OCI-LY7 (cell line): ENCODE results near the gene RHBDD3. TPM values are rescaled to one million over a fixed set of nuclear protein-coding genes. Genes with fewer than 3 reads are reported as not detected.
A peak's percentile ranks its signal among the peaks of the same experiment; 100 is the strongest.

ENCODE experiments used
- BruUV-seq: library from RNA; stranded (reverse); fragments of 400-500 nt; replicated peaks from 2 replicates; lab custom pipeline; 2021; lab: Mats Ljungman, UMichigan
- CTCF ChIA-PET: fragments of 300-600 bp; sonication (Branson Sonifier 250); formaldehyde crosslinking; loops from one replicate; lab custom pipeline; 2022; ENCODE audit warnings: antibody characterized with exemption; ENCODE audit not compliant: unreplicated experiment; lab: Charles Lee
- POLR2A ChIA-PET: fragments of 300-600 bp; sonication (Branson Sonifier 250); formaldehyde crosslinking; loops from one replicate; lab custom pipeline; 2022; ENCODE audit warnings: antibody characterized with exemption; lab: Charles Lee
- DNase-seq: peaks from one replicate; pipeline ENCODE4 v3.0.0-alpha.2; 2015; ENCODE audit warnings: low spot score
- H2AFZ ChIP-seq: fragments of 200-600 bp; sonication (generic), shearing (Covaris generic); 2 replicates; pipeline ENCODE4 v1.6.1; 2014; ENCODE audit warnings: mild to moderate bottlenecking, antibody characterized with exemption, low read length, moderate library complexity
- H3K27ac ChIP-seq: fragments of 200-600 bp; sonication (generic); 2 replicates; pipeline ENCODE4 v1.5.1; 2014; ENCODE audit warnings: mixed run types, low read depth, mild to moderate bottlenecking, moderate library complexity, low read length, inconsistent platforms; ENCODE audit not compliant: poor library complexity, severe bottlenecking
- H3K36me3 ChIP-seq: fragments of 200-600 bp; sonication (generic); 2 replicates; pipeline ENCODE4 v1.6.1; 2014; ENCODE audit warnings: mild to moderate bottlenecking, antibody characterized with exemption, low read length, moderate library complexity, mixed read lengths; ENCODE audit not compliant: insufficient read depth
- H3K4me1 ChIP-seq: fragments of 200-600 bp; sonication (generic); 2 replicates; pipeline ENCODE4 v1.5.1; 2014; ENCODE audit warnings: mild to moderate bottlenecking, low read length; ENCODE audit not compliant: insufficient read depth, poor library complexity, severe bottlenecking
- H3K4me2 ChIP-seq: fragments of 200-600 bp; sonication (generic); 2 replicates; pipeline ENCODE4 v1.6.1; 2014; ENCODE audit warnings: mild to moderate bottlenecking, low read length
- H3K4me3 ChIP-seq: fragments of 200-600 bp; sonication (generic); 2 replicates; pipeline ENCODE4 v1.5.1; 2014; ENCODE audit warnings: mild to moderate bottlenecking, low read depth, low read length; ENCODE audit not compliant: poor library complexity, severe bottlenecking
- H3K79me2 ChIP-seq: fragments of 200-600 bp; sonication (generic); 2 replicates; pipeline ENCODE4 v1.6.1; 2016; ENCODE audit warnings: low read depth, mild to moderate bottlenecking, low read length, moderate library complexity, mixed read lengths; ENCODE audit not compliant: insufficient read depth
- H3K9me2 ChIP-seq: fragments of 200-600 bp; sonication (generic); 2 replicates; pipeline ENCODE4 v1.6.1; 2016; ENCODE audit warnings: mild to moderate bottlenecking, low read length, mixed read lengths; ENCODE audit not compliant: insufficient read depth
- H3K9me3 ChIP-seq: fragments of 200-600 bp; sonication (generic); 2 replicates; pipeline ENCODE4 v1.6.1; 2014; ENCODE audit warnings: mild to moderate bottlenecking, mixed run types, low read length, mixed read lengths
- H4K20me1 ChIP-seq: fragments of 200-600 bp; sonication (generic); 2 replicates; pipeline ENCODE4 v1.6.1; 2014; ENCODE audit warnings: mild to moderate bottlenecking, antibody characterized with exemption, low read length, moderate library complexity, mixed read lengths; ENCODE audit not compliant: insufficient read depth
- EZH2phosphoT487 ChIP-seq: fragments of 200-600 bp; sonication (generic); IDR thresholded peaks from 2 replicates; pipeline ENCODE4 v1.6.1; 2018; ENCODE audit warnings: low read depth, borderline replicate concordance, mild to moderate bottlenecking, mixed run types, antibody characterized with exemption, low read length, moderate library complexity, mixed read lengths
- intact Hi-C: fragments of 100-400 bp; cut with micrococcal nuclease; formaldehyde crosslinking; loops from one replicate; pipeline ENCODE4 v1.10.0; 2022; ENCODE audit not compliant: unreplicated experiment
- total RNA-seq, 2 experiments: library from RNA; depleted of rRNA in 1 of 2; stranded (reverse); fragments of >200 nt in 1 of 2; shearing (Covaris generic) in 1 of 2; gene quantifications; 2 replicates each; pipeline ENCODE4 v1.2.3, GENCODE V29; 2014 to 2022
- TF ChIP-seq, protein P1 (sequence below): fragments of 200-600 bp; sonication (generic); conservative IDR thresholded peaks from 2 replicates; pipeline ENCODE4 v1.5.1; 2014; ENCODE audit warnings: mild to moderate bottlenecking, antibody characterized with exemption, low read length, moderate library complexity, mixed read lengths

The RHBDD3 gene
- total RNA-seq, 2 experiments from 2014 or later, result 39.2 to 44.5 TPM

DNA sequence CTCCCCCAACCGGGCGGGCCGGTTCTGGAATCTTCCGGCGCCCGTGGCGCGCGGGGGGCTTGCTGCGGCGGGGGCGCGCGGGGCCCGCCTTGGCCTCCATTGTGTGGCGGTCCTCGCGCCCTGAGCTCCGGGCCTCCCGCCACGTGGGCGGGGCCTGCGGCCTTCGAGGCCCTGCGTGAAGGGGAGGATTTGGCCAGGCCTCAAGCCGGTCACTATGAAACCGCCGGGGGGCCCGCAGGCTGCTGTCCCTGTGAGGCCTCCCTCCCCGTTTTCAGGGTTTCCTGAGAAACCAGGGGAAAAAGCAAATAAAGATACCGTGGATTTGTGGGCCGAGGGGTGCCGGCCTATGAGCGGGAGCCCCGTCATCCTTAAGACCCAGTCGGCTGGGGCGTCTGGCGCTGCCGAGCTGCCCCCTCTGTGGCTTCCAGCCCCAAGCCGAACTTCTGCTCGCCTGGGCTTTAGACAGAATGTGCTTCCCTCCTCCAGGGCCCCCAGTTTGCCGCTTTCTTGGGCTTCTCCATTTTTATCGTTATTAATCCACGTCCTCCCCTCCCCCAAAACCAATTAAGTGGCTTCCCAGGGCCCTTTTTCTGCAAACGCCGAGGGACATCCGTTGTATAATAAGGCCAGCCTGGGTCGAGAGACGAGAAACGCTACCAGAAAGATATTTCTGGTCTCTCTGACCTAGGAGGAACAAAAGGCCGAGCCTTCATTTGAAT, 889 bp upstream of the RHBDD3 start:
- CTCF ChIA-PET, result no interaction called here
- POLR2A ChIA-PET, result no interaction called here
- intact Hi-C loops, result loop anchor here (2.0 to 10.0 kb wide), 4 partner anchors 79 to 1156 kb away; partner anchors contain the start of genes CHEK2, HSCB and MTFP1

DNA sequence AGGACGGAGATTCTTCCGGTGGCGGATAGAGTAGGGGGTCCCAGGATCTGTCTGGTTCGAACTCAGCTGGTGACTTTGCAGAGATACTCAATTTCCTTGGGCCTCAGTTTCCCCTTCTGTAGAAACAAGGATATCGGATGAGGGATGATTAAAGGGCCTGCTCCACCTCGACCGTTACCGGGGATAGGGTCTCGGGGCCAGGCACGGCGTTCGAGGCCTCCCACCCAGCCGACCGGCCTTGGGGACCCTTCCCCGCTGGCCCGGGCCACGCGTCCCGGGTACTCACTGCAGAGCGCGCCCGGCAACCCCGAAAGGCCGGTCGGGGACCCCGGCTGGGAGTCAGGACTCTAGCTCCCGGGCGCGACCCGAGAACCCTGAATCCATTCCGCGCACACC, 321 bp downstream of the RHBDD3 start:
- H3K4me2 ChIP-seq, result peak overlapping the region; percentile 80
- CTCF ChIA-PET, result interaction anchor here (0.6 kb wide), 1 partner anchor 21 kb away, joined by 3 read pairs; no protein-coding TSS in a partner anchor
- no peaks in the 10 kb centered on the region for H3K9me3 ChIP-seq
- TSS peak; percentile 60 for BruUV-seq
- TF ChIP-seq, protein P1, sequence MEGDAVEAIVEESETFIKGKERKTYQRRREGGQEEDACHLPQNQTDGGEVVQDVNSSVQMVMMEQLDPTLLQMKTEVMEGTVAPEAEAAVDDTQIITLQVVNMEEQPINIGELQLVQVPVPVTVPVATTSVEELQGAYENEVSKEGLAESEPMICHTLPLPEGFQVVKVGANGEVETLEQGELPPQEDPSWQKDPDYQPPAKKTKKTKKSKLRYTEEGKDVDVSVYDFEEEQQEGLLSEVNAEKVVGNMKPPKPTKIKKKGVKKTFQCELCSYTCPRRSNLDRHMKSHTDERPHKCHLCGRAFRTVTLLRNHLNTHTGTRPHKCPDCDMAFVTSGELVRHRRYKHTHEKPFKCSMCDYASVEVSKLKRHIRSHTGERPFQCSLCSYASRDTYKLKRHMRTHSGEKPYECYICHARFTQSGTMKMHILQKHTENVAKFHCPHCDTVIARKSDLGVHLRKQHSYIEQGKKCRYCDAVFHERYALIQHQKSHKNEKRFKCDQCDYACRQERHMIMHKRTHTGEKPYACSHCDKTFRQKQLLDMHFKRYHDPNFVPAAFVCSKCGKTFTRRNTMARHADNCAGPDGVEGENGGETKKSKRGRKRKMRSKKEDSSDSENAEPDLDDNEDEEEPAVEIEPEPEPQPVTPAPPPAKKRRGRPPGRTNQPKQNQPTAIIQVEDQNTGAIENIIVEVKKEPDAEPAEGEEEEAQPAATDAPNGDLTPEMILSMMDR, result no peak
- no peak for TF ChIP-seq EZH2phosphoT487
- peaks cover 69% of the 10 kb centered on the region for H3K36me3 ChIP-seq
- peak overlapping the region; percentile 78; the same call in 1 of the 2 replicates for H2AFZ ChIP-seq
- H3K9me2 ChIP-seq, result no peaks in the 10 kb centered on the region
- H4K20me1 ChIP-seq, result peaks cover 37% of the 10 kb centered on the region
- no peak for DNase-seq
- H3K4me1 ChIP-seq, result peaks cover 34% of the 10 kb centered on the region
- H3K27ac ChIP-seq, result peak overlapping the region; percentile 75
- peak overlapping the region; percentile 92 for H3K4me3 ChIP-seq
- H3K79me2 ChIP-seq, result peaks cover 63% of the 10 kb centered on the region
- intact Hi-C loops, result loop anchor here (5.0 to 10.0 kb wide), 3 partner anchors 80 to 1157 kb away; partner anchors contain the start of genes CHEK2, HSCB and MTFP1
- POLR2A ChIA-PET, result no interaction called here

More for the DNA sequence above, 889 bp upstream of the RHBDD3 start:
- peaks cover 78% of the 10 kb centered on the region for H3K36me3 ChIP-seq
- DNase-seq, result peak; percentile 50
- no peaks in the 10 kb centered on the region for H3K9me3 ChIP-seq
- H3K27ac ChIP-seq, result peak overlapping the region; percentile 75
- H3K4me1 ChIP-seq, result peaks cover 34% of the 10 kb centered on the region
- H3K79me2 ChIP-seq, result peaks cover 75% of the 10 kb centered on the region
- peak overlapping the region; percentile 92 for H3K4me3 ChIP-seq
- peak overlapping the region; percentile 78; the same call in 1 of the 2 replicates for H2AFZ ChIP-seq
- BruUV-seq, result no TSS peak
- no peaks in the 10 kb centered on the region for H3K9me2 ChIP-seq
- peaks cover 49% of the 10 kb centered on the region for H4K20me1 ChIP-seq
- no peak for TF ChIP-seq EZH2phosphoT487
- TF ChIP-seq, protein P1, result no peak
- peak overlapping the region; percentile 80 for H3K4me2 ChIP-seq
